ENCODE data around the gene PCBP3. TPM values are rescaled to one million over a fixed set of nuclear protein-coding genes. Genes with fewer than 3 reads are reported as not detected.

PCBP3 gene
- polyA plus RNA-seq, 1 donor (not counting 4 experiments of a cell fraction or from before 2014, with no cell fraction given) = 0.25 TPM

DNA sequence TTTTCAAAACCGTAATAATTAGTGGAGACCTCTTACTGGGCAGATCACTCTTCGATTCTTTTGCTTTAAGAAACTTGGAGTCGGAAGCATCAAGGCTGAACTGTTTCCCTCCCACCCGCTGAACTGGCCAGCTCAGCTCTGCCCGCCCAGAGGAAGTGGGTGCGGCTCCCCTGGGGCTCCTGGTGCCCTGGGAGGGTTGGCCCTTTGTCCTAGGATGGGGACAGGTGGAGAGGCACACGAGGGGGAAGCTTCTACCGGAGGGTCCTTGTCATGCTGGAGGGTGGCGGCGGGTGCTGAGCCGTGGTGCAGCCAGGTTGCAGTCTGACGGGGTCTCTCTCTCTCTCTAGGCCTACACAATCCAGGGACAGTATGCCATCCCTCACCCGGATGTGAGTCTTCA, 273.7 kb downstream of the PCBP3 start:
- TF ChIP-seq CTCF (optimal IDR thresholded peaks at IDR 0.05 in 1 of 3, IDR thresholded peaks at IDR 0.05 in 1 of 3, conservative IDR thresholded peaks at IDR 0.05 in 1 of 3; ENCODE audit: extremely low read depth in 1 of 3, insufficient read depth in 2 of 3, low read length in 3 of 3) (no peak), EZH2 (IDR thresholded peaks at IDR 0.05; ENCODE audit: low read length) (no peak)
- Histone ChIP-seq H3K27ac (ENCODE audit: control insufficient read depth, insufficient read depth, low read length) (no peak overlapping the region), H3K9me3 (ENCODE audit: control insufficient read depth, low read depth, low read length) (no peaks in the 10 kb centered on the region), H2AFZ (ENCODE audit: control insufficient read depth, low read length) (no peak overlapping the region), H3K79me2 (ENCODE audit: control insufficient read depth, insufficient read depth, low read length) (no peaks in the 10 kb centered on the region), H3K4me2 (ENCODE audit: control insufficient read depth, extremely low read depth, insufficient read depth, low read depth, low read length) (no peak overlapping the region), H4K20me1 (ENCODE audit: control insufficient read depth, extremely low read depth, insufficient read depth, low read length) (no peaks in the 10 kb centered on the region), H3K36me3 (ENCODE audit: control insufficient read depth in 2 of 2, extremely low read depth in 1 of 2, insufficient read depth in 2 of 2, low read length in 2 of 2) (no peaks in the 10 kb centered on the region), H3K9me1 (ENCODE audit: control insufficient read depth, extremely low read depth, insufficient read depth, low read length) (no peaks in the 10 kb centered on the region), H3K4me1 (ENCODE audit: control insufficient read depth, extremely low read depth, insufficient read depth, low read length) (no peaks in the 10 kb centered on the region), H3K9ac (ENCODE audit: control insufficient read depth, extremely low read depth, insufficient read depth, low read length) (no peak overlapping the region), H3K27me3 (ENCODE audit: control insufficient read depth, extremely low read depth, insufficient read depth, low read length) (no peaks in the 10 kb centered on the region), H3K4me3 (ENCODE audit: control insufficient read depth in 2 of 3, extremely low read depth in 1 of 3, insufficient read depth in 2 of 3, low read depth in 1 of 3, low read length in 3 of 3) (no peak overlapping the region)
- dilution Hi-C loops (cut with MboI; ENCODE audit: extremely low pct_ligation_motif_present, low sequenced_read_pairs) = no loop called here
- no peak for FAIRE-seq
- no peak for DNase-seq (ENCODE audit: low read depth, low spot score)

DNA sequence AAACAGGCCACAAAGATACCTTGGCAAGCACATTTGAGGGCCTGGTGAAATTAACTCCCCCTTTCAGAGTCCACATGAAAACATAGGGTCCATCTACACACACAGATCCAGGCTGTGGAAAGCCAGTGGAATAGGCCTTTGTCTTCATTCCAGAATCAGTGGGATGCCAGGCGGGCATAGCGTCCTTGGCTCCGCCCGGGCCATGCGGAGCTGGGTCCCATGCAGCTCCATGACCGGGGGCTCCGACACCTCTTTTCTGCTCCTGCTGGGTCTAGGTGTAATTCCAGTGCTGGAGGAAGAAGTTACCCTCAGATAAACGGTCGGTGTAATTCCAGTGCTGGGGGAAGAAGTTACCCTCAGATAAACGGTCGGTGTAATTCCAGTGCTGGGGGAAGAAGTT, 274.5 kb downstream of the PCBP3 start:
- H3K4me3 ChIP-seq (ENCODE audit: control insufficient read depth in 2 of 3, extremely low read depth in 1 of 3, insufficient read depth in 2 of 3, low read depth in 1 of 3, low read length in 3 of 3) = no peak overlapping the region
- no peaks in the 10 kb centered on the region for H3K27me3 ChIP-seq (ENCODE audit: control insufficient read depth, extremely low read depth, insufficient read depth, low read length)
- no peak overlapping the region for H3K27ac ChIP-seq (ENCODE audit: control insufficient read depth, insufficient read depth, low read length)
- no peaks in the 10 kb centered on the region for H3K9me3 ChIP-seq (ENCODE audit: control insufficient read depth, low read depth, low read length)
- no peak for DNase-seq (ENCODE audit: low read depth, low spot score)
- TF ChIP-seq EZH2 (IDR thresholded peaks at IDR 0.05; ENCODE audit: low read length) = no peak
- no peak for TF ChIP-seq CTCF (optimal IDR thresholded peaks at IDR 0.05 in 1 of 3, IDR thresholded peaks at IDR 0.05 in 1 of 3, conservative IDR thresholded peaks at IDR 0.05 in 1 of 3; ENCODE audit: extremely low read depth in 1 of 3, insufficient read depth in 2 of 3, low read length in 3 of 3)
- no peak overlapping the region for H2AFZ ChIP-seq (ENCODE audit: control insufficient read depth, low read length)
- H3K79me2 ChIP-seq (ENCODE audit: control insufficient read depth, insufficient read depth, low read length) = no peaks in the 10 kb centered on the region
- no peaks in the 10 kb centered on the region for H4K20me1 ChIP-seq (ENCODE audit: control insufficient read depth, extremely low read depth, insufficient read depth, low read length)
- H3K9me1 ChIP-seq (ENCODE audit: control insufficient read depth, extremely low read depth, insufficient read depth, low read length) = no peaks in the 10 kb centered on the region
- FAIRE-seq = no peak
- H3K36me3 ChIP-seq (ENCODE audit: control insufficient read depth in 2 of 2, extremely low read depth in 1 of 2, insufficient read depth in 2 of 2, low read length in 2 of 2) = no peaks in the 10 kb centered on the region
- dilution Hi-C loops (cut with MboI; ENCODE audit: extremely low pct_ligation_motif_present, low sequenced_read_pairs) = no loop called here
- no peak overlapping the region for H3K4me2 ChIP-seq (ENCODE audit: control insufficient read depth, extremely low read depth, insufficient read depth, low read depth, low read length)
- H3K9ac ChIP-seq (ENCODE audit: control insufficient read depth, extremely low read depth, insufficient read depth, low read length) = no peak overlapping the region
- no peaks in the 10 kb centered on the region for H3K4me1 ChIP-seq (ENCODE audit: control insufficient read depth, extremely low read depth, insufficient read depth, low read length)
